ENCODE measurements around the gene CDH13. TPM values are rescaled to one million over a fixed set of nuclear protein-coding genes. Genes with fewer than 3 reads are reported as not detected.

Gene CDH13
- total and polyA plus RNA-seq, 5 donors = 20.7 to 123 (median 93.6) TPM

- no peak overlapping the region for H3K27ac ChIP-seq (ENCODE audit: low read length)
- no peak overlapping the region for H3K4me3 ChIP-seq (ENCODE audit: low read length)
- WGBS = 58% methylated on average over 1 of the region's 1 CpG
- ATAC-seq (no peak), DNase-seq (no peak)
- no peaks in the 10 kb centered on the region for H3K27me3 ChIP-seq (ENCODE audit: control insufficient read depth, insufficient read depth)
- no peaks in the 10 kb centered on the region for H3K9me3 ChIP-seq (ENCODE audit: control insufficient read depth, low read length)
- H3K4me1 ChIP-seq (ENCODE audit: control insufficient read depth, insufficient read depth, low read length) = no peaks in the 10 kb centered on the region
- intact Hi-C loops (cut with DNase I) = no loop called here
Observed at GRCh38 chr16:83023640-83024039, 396.9 kb downstream of the CDH13 start.

GRCh38 chr16:83027973-83028372 lies 401.2 kb downstream of the CDH13 start:
- Histone ChIP-seq H3K4me1 (ENCODE audit: control insufficient read depth, insufficient read depth, low read length) (peaks cover 3% of the 10 kb centered on the region), H3K27me3 (ENCODE audit: control insufficient read depth, insufficient read depth) (no peaks in the 10 kb centered on the region), H3K4me3 (ENCODE audit: low read length) (no peak overlapping the region), H3K9me3 (ENCODE audit: control insufficient read depth, low read length) (no peaks in the 10 kb centered on the region), H3K27ac (ENCODE audit: low read length) (no peak overlapping the region)
- no peak for DNase-seq
- ATAC-seq = no peak
- intact Hi-C loops (cut with DNase I) = no loop called here
- 66% methylated on average over 3 of the region's 3 CpGs for WGBS

- H3K27ac ChIP-seq (ENCODE audit: low read length) = no peak overlapping the region
- WGBS = 69% methylated on average over 2 of the region's 2 CpGs
- H3K9me3 ChIP-seq (ENCODE audit: control insufficient read depth, low read length) = no peaks in the 10 kb centered on the region
- no peaks in the 10 kb centered on the region for H3K27me3 ChIP-seq (ENCODE audit: control insufficient read depth, insufficient read depth)
- intact Hi-C loops (cut with DNase I) = no loop called here
- H3K4me3 ChIP-seq (ENCODE audit: low read length) = no peak overlapping the region
- H3K4me1 ChIP-seq (ENCODE audit: control insufficient read depth, insufficient read depth, low read length) = peaks cover 3% of the 10 kb centered on the region
- ATAC-seq = no peak
- no peak for DNase-seq
Observed at GRCh38 chr16:83029467-83029866, 402.7 kb downstream of the CDH13 start.

DNA sequence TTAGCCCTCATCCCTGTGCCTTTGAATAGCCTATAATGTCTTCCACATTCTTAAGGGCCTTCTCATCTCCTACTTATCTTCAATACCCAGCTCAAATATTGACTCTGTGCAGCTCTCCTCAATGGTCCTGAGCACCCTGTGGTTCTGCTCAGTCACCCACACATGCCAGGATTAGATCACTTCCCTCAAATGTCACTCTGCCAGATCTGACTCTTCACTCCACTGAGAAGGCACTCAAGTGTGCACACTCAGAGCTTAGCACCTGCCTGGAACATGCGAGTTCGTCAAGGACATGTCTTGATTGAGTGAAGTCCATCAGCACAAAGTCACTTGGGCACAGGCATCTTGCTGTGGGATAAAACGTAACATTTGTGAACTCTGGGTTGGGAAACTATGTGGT lies 404.8 kb downstream of the CDH13 start:
- H3K4me3 ChIP-seq (ENCODE audit: low read length) = no peak overlapping the region
- WGBS = 89% methylated on average over 3 of the region's 3 CpGs
- no peak overlapping the region for H3K27ac ChIP-seq (ENCODE audit: low read length)
- no peaks in the 10 kb centered on the region for H3K9me3 ChIP-seq (ENCODE audit: control insufficient read depth, low read length)
- no peaks in the 10 kb centered on the region for H3K27me3 ChIP-seq (ENCODE audit: control insufficient read depth, insufficient read depth)
- intact Hi-C loops (cut with DNase I) = no loop called here
- ATAC-seq (no peak), DNase-seq (no peak)
- peaks cover 6% of the 10 kb centered on the region for H3K4me1 ChIP-seq (ENCODE audit: control insufficient read depth, insufficient read depth, low read length)

GRCh38 chr16:83037102-83037501 lies 410.3 kb downstream of the CDH13 start:
- H3K27me3 ChIP-seq (ENCODE audit: control insufficient read depth, insufficient read depth) = no peaks in the 10 kb centered on the region
- ATAC-seq (no peak), DNase-seq (no peak)
- no peaks in the 10 kb centered on the region for H3K9me3 ChIP-seq (ENCODE audit: control insufficient read depth, low read length)
- H3K4me3 ChIP-seq (ENCODE audit: low read length) = no peak overlapping the region
- intact Hi-C loops (cut with DNase I) = no loop called here
- 32% methylated on average over 2 of the region's 2 CpGs for WGBS
- H3K27ac ChIP-seq (ENCODE audit: low read length) = no peak overlapping the region
- peaks cover 6% of the 10 kb centered on the region for H3K4me1 ChIP-seq (ENCODE audit: control insufficient read depth, insufficient read depth, low read length)

DNA sequence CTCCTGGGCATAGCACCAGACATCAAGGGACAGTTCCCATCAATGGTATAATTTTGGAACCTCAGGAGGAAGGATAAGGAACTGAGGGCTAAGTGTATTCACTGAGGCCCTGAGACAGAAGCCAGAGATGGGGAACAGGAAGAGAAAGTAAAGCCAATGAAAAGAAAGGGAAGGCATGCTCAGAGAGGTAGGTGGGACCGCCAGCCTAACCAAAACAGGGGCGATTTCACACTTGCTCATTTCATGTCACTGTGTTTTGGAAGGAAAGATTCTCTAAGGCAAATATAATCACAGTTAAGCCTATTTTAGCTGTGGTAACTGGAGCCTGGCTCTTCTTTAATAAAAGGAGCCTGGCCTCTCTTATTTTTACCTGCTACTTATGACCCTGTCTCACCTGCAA lies 411.1 kb downstream of the CDH13 start:
- intact Hi-C loops (cut with DNase I) = no loop called here
- Histone ChIP-seq H3K27ac (ENCODE audit: low read length) (no peak overlapping the region), H3K4me3 (ENCODE audit: low read length) (no peak overlapping the region), H3K9me3 (ENCODE audit: control insufficient read depth, low read length) (no peaks in the 10 kb centered on the region), H3K27me3 (ENCODE audit: control insufficient read depth, insufficient read depth) (no peaks in the 10 kb centered on the region), H3K4me1 (ENCODE audit: control insufficient read depth, insufficient read depth, low read length) (peaks cover 6% of the 10 kb centered on the region)
- WGBS = 93% methylated on average over 2 of the region's 2 CpGs
- DNase-seq (no peak), ATAC-seq (no peak)

DNA sequence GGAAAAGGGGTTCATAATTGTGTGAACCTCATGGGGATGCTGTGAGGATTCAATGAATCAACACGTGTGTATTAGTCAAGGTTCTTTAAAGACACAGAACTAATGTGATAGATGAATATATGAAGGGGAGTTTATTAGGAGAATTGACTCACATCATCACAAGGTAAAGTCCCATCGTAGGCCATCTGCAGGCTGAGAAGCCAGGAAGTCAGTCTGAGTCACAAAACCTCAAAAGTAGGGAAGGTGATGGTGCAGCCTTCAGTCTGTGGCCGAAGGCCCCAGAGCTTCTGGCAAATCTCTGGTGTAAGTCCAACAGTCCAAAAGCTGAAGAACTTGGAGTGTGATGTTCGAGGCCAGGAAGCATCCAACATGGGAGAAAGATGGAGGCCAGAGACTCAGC lies 413.4 kb downstream of the CDH13 start:
- Histone ChIP-seq H3K4me3 (ENCODE audit: low read length) (no peak overlapping the region), H3K9me3 (ENCODE audit: control insufficient read depth, low read length) (no peaks in the 10 kb centered on the region), H3K4me1 (ENCODE audit: control insufficient read depth, insufficient read depth, low read length) (peaks cover 6% of the 10 kb centered on the region), H3K27ac (ENCODE audit: low read length) (no peak overlapping the region), H3K27me3 (ENCODE audit: control insufficient read depth, insufficient read depth) (no peaks in the 10 kb centered on the region)
- no peak for ATAC-seq
- intact Hi-C loops (cut with DNase I) = no loop called here
- WGBS = 88% methylated on average over 4 of the region's 4 CpGs
- DNase-seq = no peak

- no peaks in the 10 kb centered on the region for H3K27me3 ChIP-seq (ENCODE audit: control insufficient read depth, insufficient read depth)
- DNase-seq (no peak), ATAC-seq (no peak)
- peaks cover 5% of the 10 kb centered on the region for H3K4me1 ChIP-seq (ENCODE audit: control insufficient read depth, insufficient read depth, low read length)
- no peaks in the 10 kb centered on the region for H3K9me3 ChIP-seq (ENCODE audit: control insufficient read depth, low read length)
- no peak overlapping the region for H3K4me3 ChIP-seq (ENCODE audit: low read length)
- intact Hi-C loops (cut with DNase I) = no loop called here
- 90% methylated on average over 10 of the region's 10 CpGs for WGBS
- no peak overlapping the region for H3K27ac ChIP-seq (ENCODE audit: low read length)
Observed at GRCh38 chr16:83044589-83044988, 417.8 kb downstream of the CDH13 start.

GRCh38 chr16:83045790-83046189 lies 419.0 kb downstream of the CDH13 start:
- no peak for DNase-seq
- Histone ChIP-seq H3K27me3 (ENCODE audit: control insufficient read depth, insufficient read depth) (no peaks in the 10 kb centered on the region), H3K4me3 (ENCODE audit: low read length) (no peak overlapping the region), H3K9me3 (ENCODE audit: control insufficient read depth, low read length) (no peaks in the 10 kb centered on the region), H3K4me1 (ENCODE audit: control insufficient read depth, insufficient read depth, low read length) (peaks cover 5% of the 10 kb centered on the region), H3K27ac (ENCODE audit: low read length) (no peak overlapping the region)
- intact Hi-C loops (cut with DNase I) = no loop called here
- no peak for ATAC-seq

DNA sequence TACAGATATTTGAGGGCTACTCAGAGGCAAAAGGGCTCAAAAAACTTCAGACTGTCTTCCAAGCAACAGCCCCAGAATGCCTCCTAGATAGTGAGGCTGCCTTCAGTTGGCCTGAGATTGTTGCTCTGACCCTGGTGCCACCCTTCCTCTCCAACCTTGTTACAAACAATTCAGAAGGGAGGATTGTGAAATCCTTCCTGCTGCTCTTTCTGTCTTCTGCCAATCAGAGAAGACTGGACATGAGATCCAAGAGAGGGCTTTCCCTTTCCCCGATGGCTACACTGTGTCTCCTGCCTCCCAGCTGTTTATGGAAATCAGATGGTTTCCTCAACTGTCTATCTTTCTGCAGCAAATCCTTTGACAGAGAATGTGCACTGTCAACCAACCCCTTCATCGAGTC lies 419.9 kb downstream of the CDH13 start:
- Histone ChIP-seq H3K27me3 (ENCODE audit: control insufficient read depth, insufficient read depth) (no peaks in the 10 kb centered on the region), H3K4me3 (ENCODE audit: low read length) (no peak overlapping the region), H3K9me3 (ENCODE audit: control insufficient read depth, low read length) (no peaks in the 10 kb centered on the region), H3K4me1 (ENCODE audit: control insufficient read depth, insufficient read depth, low read length) (peaks cover 5% of the 10 kb centered on the region), H3K27ac (ENCODE audit: low read length) (no peak overlapping the region)
- DNase-seq (no peak), ATAC-seq (peak in 1 of 2 donors; percentile 69)
- intact Hi-C loops (cut with DNase I) = no loop called here
- 27% methylated on average over 2 of the region's 2 CpGs for WGBS

- H3K4me3 ChIP-seq (ENCODE audit: low read length) = no peak overlapping the region
- ATAC-seq (no peak), DNase-seq (no peak)
- intact Hi-C loops (cut with DNase I) = no loop called here
- no peaks in the 10 kb centered on the region for H3K27me3 ChIP-seq (ENCODE audit: control insufficient read depth, insufficient read depth)
- peaks cover 3% of the 10 kb centered on the region for H3K4me1 ChIP-seq (ENCODE audit: control insufficient read depth, insufficient read depth, low read length)
- H3K27ac ChIP-seq (ENCODE audit: low read length) = no peak overlapping the region
- 92% methylated on average over 2 of the region's 2 CpGs for WGBS
- H3K9me3 ChIP-seq (ENCODE audit: control insufficient read depth, low read length) = no peaks in the 10 kb centered on the region
Observed at GRCh38 chr16:83051451-83051850, 424.7 kb downstream of the CDH13 start.

DNA sequence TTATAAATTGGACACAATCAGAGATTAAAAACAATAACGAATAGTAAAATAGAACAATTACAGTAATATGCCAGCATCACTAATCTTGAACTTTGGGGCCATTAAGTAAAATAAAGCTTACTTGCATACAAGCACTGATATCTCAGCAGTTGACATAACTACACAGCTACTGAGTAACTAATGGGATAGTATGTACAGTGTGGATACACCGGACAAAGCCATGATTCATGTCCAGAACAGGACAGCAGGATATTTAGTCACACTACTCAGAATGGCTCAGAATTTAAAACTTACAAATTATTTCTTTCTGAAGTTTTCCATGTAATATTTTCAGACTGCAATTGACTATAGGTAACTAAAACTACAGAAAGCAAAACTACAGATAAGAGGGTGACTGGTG lies 427.5 kb downstream of the CDH13 start:
- intact Hi-C loops (cut with DNase I) = no loop called here
- no peaks in the 10 kb centered on the region for H3K9me3 ChIP-seq (ENCODE audit: control insufficient read depth, low read length)
- H3K27ac ChIP-seq (ENCODE audit: low read length) = no peak overlapping the region
- 92% methylated on average over 2 of the region's 2 CpGs for WGBS
- ATAC-seq = no peak
- no peak for DNase-seq
- H3K27me3 ChIP-seq (ENCODE audit: control insufficient read depth, insufficient read depth) = no peaks in the 10 kb centered on the region
- H3K4me3 ChIP-seq (ENCODE audit: low read length) = no peak overlapping the region
- no peaks in the 10 kb centered on the region for H3K4me1 ChIP-seq (ENCODE audit: control insufficient read depth, insufficient read depth, low read length)
